DMS79 treated with DMSO at 0.1 percent for 48 hours (cell line): ENCODE measurements around the gene TMEM154.

Experiments
- DNase-seq: peaks from one replicate; lab custom pipeline; 2025; lab: John Stamatoyannopoulos, UW

Gene TMEM154

DNA sequence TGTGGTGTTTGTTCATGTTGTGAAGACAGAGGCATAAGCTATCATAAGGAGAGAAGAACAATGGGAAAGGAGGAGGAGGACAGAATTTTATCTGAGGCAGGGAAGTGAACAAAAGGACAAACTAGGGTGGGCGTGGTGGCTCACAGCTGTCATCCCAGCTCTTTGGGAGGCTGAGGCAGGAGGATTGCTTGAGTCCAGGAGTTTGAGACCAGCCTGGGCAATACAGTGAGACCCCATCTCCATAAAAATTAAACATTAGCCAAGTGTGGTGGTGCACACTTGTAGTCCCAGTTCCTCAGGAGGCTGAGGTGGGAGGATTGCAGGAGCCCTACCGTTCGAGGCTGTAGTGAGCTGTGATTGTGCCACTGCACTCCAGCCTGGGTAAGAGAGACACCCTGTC lies 49.9 kb downstream of the TMEM154 start:
- DNase-seq = no peak

DNA sequence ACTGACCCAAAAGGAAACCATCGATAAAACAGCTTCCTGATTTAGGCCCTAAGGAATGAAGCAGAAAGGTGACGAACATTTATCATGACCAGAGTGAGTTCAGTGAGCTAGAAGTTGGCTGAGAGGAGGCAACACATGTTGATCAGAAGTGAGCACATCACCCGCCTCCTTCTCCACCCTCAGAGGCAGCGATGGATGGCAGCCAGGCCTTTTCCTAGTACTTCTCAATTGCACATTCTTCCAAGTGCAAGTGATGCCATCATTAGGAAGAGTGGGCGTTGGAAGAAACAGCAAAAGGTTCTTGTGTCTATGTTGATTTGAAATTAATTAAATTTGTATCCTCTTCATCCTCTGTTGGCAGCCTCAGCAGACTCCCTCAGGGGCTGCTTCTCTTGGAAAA lies 51.7 kb downstream of the TMEM154 start:
- DNase-seq = no peak

DNA sequence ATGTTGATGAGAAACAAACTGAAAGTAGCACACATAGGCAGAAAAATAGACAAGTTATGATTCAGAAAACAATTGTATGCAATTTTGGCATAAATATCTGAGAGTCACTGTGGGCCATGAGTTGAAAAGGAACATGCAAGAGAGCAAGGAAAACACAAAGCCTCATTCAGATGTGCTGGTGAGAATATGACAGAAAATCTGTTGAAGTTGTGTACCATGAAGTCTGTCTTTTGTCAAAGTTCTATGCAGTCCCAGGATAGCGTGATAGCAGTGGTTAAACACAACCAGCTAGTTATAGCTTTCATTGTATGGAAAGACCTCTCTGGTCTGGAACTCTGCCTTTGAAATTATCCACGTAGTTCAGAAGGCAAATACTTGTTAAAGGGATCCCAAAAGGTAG lies 53.0 kb downstream of the TMEM154 start:
- no peak for DNase-seq

GRCh38 chr4:152620915-152621314 lies 58.9 kb downstream of the TMEM154 start:
- no peak for DNase-seq

GRCh38 chr4:152620218-152620617 lies 59.6 kb downstream of the TMEM154 start:
- DNase-seq = no peak

GRCh38 chr4:152619556-152619955 lies 60.2 kb downstream of the TMEM154 start:
- no peak for DNase-seq

DNA sequence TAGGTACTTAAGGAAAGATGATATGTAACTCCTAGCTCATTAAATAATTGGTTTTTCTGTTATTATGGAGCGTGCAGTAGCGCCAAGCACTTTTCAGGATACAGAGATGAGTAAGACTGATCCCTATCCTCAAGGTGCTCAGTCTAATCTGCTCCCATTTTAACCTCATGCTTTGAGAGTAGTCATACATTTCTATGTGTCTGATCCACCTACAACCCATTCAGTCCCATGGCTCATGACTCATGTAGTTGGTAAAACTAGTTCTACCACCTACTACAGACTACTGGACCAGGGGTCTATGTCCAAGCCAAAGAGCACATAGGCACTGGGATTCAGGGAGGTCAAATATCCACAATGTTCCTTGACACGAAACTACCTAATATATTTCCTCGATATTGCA lies 60.8 kb downstream of the TMEM154 start:
- DNase-seq = no peak

- DNase-seq = no peak
Measured at GRCh38 chr4:152616804-152617203, 63.0 kb downstream of the TMEM154 start.

- DNase-seq = peak; percentile 48
Measured at GRCh38 chr4:152613841-152614721, 65.7 kb downstream of the TMEM154 start.

- no peak for DNase-seq
Measured at GRCh38 chr4:152613351-152613750, 66.4 kb downstream of the TMEM154 start.

DNA sequence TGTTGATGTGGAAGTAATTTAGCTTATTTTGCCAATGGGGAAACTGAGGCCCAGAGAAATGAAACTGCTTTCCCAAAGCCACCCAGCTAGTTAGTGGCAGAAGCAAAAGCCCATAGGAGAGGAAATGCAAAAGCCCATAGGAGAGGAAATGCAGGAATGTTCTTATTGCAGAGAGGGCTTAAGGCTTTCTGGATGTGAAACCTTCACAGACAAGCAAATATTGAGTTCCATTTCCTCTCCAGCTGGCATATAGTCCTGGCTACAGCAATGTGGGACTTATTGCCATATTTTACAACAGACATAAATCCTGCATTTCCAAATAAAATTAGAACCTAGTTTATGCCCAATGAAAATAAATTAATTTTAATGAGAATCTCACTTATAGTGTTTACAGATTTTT lies 69.7 kb downstream of the TMEM154 start:
- DNase-seq = no peak

DNA sequence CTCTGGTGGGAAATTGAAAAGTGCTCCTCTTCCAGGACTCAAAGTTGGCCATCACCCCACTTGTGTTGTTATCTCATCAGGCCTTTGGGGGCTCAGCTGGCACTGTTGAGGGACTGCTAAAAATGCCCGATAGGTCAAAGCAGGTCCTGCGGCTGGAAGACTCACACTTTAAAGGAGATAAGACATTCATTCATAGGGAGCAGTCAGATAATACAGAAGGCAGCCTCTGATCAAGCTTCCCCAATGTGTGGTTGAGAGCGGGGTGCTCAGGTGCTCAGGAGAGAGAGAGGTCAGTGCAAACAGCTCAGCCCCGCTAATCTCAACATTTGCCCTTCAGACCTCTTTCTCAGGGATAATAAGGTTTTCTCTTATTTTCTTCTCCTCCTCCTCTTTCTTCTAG lies 70.3 kb downstream of the TMEM154 start:
- DNase-seq = no peak

DNA sequence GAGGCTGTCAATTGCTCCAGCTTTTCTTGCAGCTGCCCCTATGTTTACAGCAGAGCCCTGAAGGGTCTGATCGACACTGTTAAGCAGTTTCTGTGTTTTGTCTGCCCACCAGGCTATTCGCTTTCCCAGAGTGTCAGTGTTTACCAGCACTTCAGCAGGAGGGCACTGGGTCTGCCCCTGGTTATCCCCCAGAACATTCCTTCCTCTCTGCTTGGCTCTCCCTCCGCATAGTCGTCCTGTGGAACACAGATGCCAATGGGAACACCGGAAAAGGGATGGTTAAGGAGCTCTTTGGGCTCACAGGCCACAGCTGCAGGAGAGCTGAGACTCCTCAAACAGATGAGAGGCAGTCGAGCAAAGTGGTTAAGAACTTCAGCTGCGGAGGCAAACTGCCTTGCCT lies 72.6 kb downstream of the TMEM154 start:
- peak; percentile 43 for DNase-seq

GRCh38 chr4:152606753-152607152 lies 73.0 kb downstream of the TMEM154 start:
- DNase-seq = peak; percentile 43

DNA sequence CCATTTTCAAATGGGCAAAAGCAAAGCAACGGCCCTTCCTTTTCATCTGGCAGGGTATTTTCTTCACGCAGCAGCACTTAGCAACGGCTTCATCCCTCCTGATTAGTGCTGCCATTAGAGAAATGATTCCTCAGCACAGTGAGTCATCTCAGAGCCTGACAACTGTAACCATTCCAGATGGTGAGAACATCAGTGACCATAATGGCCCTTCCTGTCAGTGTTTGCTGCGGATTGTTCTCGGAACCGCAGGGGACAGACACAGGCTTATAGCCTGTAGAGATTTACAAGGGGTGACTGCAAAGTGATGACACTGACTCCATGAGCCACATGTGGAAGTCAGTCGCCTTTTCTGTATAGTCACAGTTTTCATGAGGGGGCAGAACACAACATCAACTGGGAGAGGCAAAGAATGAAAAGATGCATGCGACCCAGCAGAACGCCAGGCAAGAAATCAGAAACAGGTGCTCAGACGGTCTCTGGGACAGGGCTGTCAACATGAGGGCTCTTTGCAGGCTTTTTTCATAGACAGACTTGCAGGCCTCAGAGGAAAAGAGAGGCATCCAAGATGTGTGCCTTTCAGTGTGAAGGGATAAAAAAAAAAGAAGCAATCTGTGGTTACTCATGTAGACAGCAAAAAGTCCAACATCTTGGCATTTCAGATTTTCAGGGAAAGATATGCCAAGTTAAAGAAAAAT lies 74.0 kb downstream of the TMEM154 start:
- no peak for DNase-seq

DNA sequence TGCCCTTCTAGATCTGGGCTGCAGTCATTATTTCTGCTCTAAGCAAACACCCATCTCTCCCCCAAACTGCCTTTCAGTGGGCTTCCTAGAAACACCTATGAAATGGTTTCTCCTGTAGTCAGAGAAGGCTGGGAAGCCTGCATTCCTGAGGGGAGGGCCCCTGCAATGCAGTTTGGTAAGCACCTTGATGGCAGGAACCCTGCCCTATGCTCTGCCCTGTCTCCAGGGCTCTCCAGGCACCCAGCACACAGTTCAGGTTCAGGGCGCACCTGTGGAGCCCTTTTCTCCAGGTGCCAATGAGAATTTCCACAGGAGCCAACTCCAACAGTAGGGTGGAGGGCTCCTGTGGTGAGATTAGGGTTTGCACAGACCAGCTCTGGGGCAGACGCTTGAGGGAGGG lies 74.8 kb downstream of the TMEM154 start:
- no peak for DNase-seq

DNA sequence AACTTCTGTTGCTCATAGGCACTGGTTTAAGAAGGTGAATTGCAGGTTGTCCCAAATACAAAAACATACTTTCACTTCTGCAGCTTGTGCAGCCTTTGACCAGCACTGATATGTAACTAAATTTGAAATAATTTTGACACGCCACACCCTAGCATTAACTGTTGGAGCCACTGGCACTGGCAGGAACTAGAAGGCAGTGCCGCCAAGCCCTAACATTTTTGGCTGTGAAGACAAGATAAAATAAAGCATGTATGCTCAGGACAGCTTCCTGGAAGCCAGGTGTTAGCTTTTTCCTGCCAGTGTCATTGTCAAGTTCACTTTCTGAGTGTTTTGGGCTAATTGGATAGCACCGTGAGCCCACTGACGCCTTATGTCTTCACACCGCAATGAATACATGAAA lies 78.6 kb downstream of the TMEM154 start:
- no peak for DNase-seq

DNA sequence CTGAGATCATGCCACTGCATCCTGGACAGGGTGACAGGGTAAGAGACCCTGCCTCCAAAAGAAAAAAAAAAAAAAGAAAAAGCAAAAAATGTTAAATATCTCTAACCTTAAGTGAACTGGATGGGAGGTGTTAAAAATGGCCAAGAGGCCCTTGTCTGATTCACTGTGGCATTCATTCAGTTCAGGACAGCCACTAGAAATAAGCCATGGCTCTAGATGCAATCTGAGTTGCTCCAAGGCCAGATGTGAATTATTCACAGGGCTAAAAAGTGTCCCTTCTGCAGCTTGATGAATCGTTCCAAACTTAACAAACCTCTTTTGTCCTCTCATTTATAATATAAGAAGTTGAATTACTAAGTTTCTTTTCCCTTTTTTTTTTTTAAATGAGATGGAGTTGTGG lies 80.2 kb downstream of the TMEM154 start:
- no peak for DNase-seq

DNA sequence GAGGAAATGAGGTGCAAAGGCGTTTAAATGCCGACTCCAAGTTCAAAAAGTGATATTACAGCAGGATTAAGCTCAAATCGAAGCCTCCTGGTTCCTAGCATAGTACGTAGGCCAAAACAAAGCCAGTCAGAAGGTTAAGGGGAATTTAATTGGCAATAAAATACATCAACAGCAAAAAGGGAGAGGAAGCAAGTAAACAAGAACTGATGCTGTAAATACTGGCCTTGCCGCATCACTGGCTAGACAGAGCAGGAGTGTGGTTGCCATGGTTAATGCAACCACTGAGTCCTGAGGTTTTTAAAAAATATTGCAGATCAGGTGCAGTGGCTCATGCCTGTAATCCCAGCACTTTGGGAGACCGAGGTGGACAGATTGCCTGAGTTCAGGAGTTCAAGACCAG lies 80.7 kb downstream of the TMEM154 start:
- DNase-seq = peak; percentile 42

DNA sequence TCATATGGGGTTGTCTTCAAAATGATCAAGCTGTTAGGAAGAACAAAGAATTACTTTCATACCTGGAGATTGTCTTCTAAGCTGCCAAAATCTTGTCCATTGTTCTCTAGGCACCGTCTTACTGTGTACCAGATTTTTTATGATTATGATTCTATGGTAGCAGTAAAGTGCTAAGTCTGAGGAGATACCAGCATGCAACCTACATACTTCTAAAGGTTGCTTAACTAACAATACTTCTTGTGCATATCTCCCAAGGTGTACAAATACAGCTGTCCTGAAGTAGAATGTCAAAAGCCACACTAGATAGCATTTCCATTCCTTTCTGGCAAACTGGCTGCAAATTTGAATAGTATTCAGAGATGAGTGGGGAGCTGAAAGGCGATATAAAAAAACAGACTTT lies 81.3 kb downstream of the TMEM154 start:
- DNase-seq = peak; percentile 42

- peak; percentile 86 for DNase-seq
Measured at GRCh38 chr4:152594978-152595925, 84.5 kb downstream of the TMEM154 start.

- no peak for DNase-seq
Measured at GRCh38 chr4:152594057-152594456, 85.7 kb downstream of the TMEM154 start.
